Endothelial cell (in vitro differentiated cells): ENCODE measurements around the gene CA7. TPM values are rescaled to one million over a fixed set of nuclear protein-coding genes. Genes with fewer than 3 reads are reported as not detected.

Experiments used
- DNase-seq: peaks from one replicate; pipeline ENCODE4 v3.0.0; 2021; ENCODE audit warnings: low spot score
- H3K27ac Mint-ChIP-seq: one replicate; pipeline ENCODE4 v1.8.0; 2021; ENCODE audit warnings: mixed read lengths, inconsistent platforms; ENCODE audit not compliant: unreplicated experiment
- H3K27me3 Mint-ChIP-seq: one replicate; pipeline ENCODE4 v1.8.0; 2021; ENCODE audit warnings: mild to moderate bottlenecking, moderate library complexity, mixed read lengths, inconsistent platforms; ENCODE audit not compliant: unreplicated experiment
- H3K36me3 Mint-ChIP-seq: one replicate; pipeline ENCODE4 v1.8.0; 2021; ENCODE audit warnings: mild to moderate bottlenecking, low read depth, mixed read lengths, inconsistent platforms; ENCODE audit not compliant: unreplicated experiment
- H3K4me1 Mint-ChIP-seq: one replicate; pipeline ENCODE4 v1.8.0; 2021; ENCODE audit warnings: mild to moderate bottlenecking, mixed read lengths, inconsistent platforms; ENCODE audit not compliant: unreplicated experiment
- H3K4me3 Mint-ChIP-seq: one replicate; pipeline ENCODE4 v1.8.0; 2021; ENCODE audit warnings: mild to moderate bottlenecking, mixed read lengths, inconsistent platforms; ENCODE audit not compliant: unreplicated experiment
- H3K9me3 Mint-ChIP-seq: one replicate; pipeline ENCODE4 v1.8.0; 2021; ENCODE audit warnings: mixed read lengths, inconsistent platforms; ENCODE audit not compliant: unreplicated experiment
- total RNA-seq: library from RNA; stranded (reverse); fragmentation: NEBNext Ultra II Directional; extraction: Animal tissue kit (Norgen Biotek cat#: 25700); gene quantifications from one replicate; pipeline ENCODE4 v1.2.1, GENCODE V29; 2021; ENCODE audit not compliant: unreplicated experiment
- TF ChIP-seq, protein P1 (sequence below): fragments of 200-600 bp; sonication (generic); IDR thresholded peaks from one replicate; pipeline ENCODE4 v1.5.0; 2021; ENCODE audit warnings: antibody characterized with exemption; ENCODE audit not compliant: unreplicated experiment

CA7 gene
- total RNA-seq, 1 donor from 2014 or later = not detected

DNA sequence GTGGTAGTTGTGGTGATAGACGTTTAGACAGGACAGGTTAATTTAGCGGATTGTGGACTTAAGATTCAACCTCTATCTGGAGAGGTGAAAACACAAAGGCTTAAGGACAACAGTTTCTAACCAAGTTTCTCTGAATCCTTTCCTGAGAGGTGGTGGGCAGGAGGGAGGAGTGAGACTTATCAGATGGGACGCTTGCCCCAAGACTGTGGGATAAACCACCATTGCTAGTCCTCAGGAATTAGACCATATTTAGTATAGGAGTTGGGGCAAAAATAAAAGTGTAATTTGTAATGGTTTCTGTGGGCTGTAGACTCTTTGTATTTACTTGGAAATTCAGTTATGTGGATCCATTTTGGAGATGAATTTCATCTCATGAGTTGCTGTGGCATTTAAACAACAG lies 42.7 kb downstream of the CA7 start:
- Mint-ChIP-seq H3K27ac (no peak overlapping the region), H3K4me1 (peaks cover 10% of the 10 kb centered on the region), H3K9me3 (no peaks in the 10 kb centered on the region), H3K27me3 (peaks cover 4% of the 10 kb centered on the region), H3K4me3 (no peak overlapping the region), H3K36me3 (peaks cover 23% of the 10 kb centered on the region)
- DNase-seq = no peak
- TF ChIP-seq, protein P1, sequence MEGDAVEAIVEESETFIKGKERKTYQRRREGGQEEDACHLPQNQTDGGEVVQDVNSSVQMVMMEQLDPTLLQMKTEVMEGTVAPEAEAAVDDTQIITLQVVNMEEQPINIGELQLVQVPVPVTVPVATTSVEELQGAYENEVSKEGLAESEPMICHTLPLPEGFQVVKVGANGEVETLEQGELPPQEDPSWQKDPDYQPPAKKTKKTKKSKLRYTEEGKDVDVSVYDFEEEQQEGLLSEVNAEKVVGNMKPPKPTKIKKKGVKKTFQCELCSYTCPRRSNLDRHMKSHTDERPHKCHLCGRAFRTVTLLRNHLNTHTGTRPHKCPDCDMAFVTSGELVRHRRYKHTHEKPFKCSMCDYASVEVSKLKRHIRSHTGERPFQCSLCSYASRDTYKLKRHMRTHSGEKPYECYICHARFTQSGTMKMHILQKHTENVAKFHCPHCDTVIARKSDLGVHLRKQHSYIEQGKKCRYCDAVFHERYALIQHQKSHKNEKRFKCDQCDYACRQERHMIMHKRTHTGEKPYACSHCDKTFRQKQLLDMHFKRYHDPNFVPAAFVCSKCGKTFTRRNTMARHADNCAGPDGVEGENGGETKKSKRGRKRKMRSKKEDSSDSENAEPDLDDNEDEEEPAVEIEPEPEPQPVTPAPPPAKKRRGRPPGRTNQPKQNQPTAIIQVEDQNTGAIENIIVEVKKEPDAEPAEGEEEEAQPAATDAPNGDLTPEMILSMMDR = no peak

DNA sequence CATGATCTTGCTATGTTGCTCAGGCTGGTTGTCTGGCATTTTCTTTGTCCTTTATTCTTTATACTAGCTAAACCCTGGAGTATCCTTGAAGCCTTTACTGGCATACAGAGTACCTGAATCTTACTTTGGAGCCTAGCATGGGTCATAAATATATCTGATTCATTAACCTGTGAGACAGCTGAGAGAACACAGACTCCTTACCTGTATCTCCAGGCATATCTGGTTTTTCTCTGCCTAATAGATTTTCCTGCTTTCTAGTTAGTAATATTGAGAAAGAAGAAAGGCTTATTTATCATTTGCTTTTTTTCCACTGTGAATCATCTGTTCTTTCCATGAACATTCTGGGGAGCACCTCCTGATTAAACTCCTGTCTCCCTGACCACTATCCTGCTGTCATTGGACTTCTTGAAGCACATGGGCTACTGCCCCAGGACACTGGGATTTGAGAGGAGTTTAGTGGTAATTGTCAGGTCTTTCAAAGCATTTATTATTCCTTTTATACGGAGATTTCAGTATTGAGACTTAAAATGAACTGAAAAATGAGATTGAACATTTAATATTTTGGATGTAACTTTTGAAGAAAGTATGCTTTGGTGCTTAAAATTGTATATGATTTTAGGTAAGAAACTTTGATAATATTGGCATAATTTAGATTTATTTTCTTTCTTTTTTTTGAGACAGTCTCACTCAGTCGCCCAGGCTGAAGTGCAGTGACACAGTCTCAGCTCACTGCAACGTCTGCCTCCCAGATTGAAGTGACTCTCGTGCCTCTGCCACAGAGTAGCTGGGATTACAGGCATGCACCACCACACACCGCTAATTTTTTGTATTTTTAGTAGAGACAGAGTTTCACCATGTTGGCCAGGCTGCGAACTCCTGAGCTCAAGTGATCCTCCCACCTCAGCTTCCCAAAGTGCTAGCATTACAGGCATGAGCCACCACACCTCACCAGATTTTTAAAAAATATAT lies 44.7 kb downstream of the CA7 start:
- no peak overlapping the region for H3K27ac Mint-ChIP-seq
- H3K36me3 Mint-ChIP-seq = peaks cover 23% of the 10 kb centered on the region
- TF ChIP-seq, protein P1 = no peak
- no peak for DNase-seq
- H3K4me1 Mint-ChIP-seq = peaks cover 10% of the 10 kb centered on the region
- no peaks in the 10 kb centered on the region for H3K9me3 Mint-ChIP-seq
- H3K27me3 Mint-ChIP-seq = peaks cover 4% of the 10 kb centered on the region
- no peak overlapping the region for H3K4me3 Mint-ChIP-seq

DNA sequence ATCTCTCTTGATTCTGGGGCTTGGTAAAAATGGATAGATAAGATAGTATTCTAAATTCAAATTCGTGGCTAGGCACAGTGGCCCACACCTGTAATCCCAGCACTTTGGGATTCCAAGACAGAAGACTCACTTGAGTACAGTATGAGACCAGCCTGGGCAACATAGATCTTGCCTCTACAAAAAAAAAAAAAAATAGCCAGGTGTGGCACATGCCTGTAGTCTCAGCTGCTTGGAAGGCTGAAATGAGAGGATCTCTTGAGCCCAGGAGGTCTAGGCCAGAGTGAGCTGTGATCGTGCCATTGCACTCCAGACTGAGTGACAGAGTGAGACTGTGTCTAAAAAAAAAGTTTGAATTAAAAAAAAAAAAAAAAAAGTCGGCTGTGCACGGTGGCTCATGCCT lies 45.4 kb downstream of the CA7 start:
- peaks cover 19% of the 10 kb centered on the region for H3K36me3 Mint-ChIP-seq
- no peaks in the 10 kb centered on the region for H3K9me3 Mint-ChIP-seq
- H3K4me3 Mint-ChIP-seq = no peak overlapping the region
- H3K27ac Mint-ChIP-seq = no peak overlapping the region
- DNase-seq = no peak
- peaks cover 10% of the 10 kb centered on the region for H3K4me1 Mint-ChIP-seq
- peaks cover 4% of the 10 kb centered on the region for H3K27me3 Mint-ChIP-seq
- TF ChIP-seq, protein P1 = no peak

DNA sequence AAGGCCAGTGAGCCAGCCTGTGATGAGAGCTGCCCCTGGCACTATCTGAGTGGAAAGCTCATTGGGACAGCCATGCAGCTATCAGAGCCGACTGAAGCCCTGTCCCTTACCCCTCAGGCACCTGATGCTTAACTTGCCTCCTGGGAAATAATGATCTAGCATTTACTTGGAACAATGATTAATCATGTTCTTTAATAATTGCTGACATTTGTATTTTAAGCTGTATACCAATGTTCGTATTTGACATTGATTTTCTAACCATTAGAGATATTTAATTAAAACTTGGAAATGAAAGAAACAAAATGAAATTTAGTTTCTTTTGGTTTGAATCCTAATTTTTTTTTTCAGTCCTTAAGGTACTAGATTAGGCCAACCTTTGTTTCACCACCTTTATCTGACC lies 46.6 kb downstream of the CA7 start:
- H3K4me1 Mint-ChIP-seq = peaks cover 10% of the 10 kb centered on the region

More for the DNA sequence above, 46.6 kb downstream of the CA7 start:
- Mint-ChIP-seq H3K4me3 (no peak overlapping the region), H3K27ac (no peak overlapping the region), H3K36me3 (peaks cover 11% of the 10 kb centered on the region), H3K27me3 (peaks cover 9% of the 10 kb centered on the region), H3K9me3 (no peaks in the 10 kb centered on the region)
- DNase-seq = no peak
- TF ChIP-seq, protein P1 = no peak
